Spleen (tissue), 11 donors: ENCODE measurements around the gene KRTAP5-1. TPM values are rescaled to one million over a fixed set of nuclear protein-coding genes. Genes with fewer than 3 reads are reported as not detected.
A peak's percentile ranks its signal among the peaks of the same experiment; 100 is the strongest.

Experiments
- DNase-seq: peaks from one replicate; pipeline ENCODE4 v3.0.0-alpha.2; 2020
- H3K27ac ChIP-seq, 8 donors: fragments of 200-600 bp; sonication (generic) in 7 of 8; 1 replicate in 4 of 8; 2 replicates in 4 of 8; pipeline versions ENCODE4 v1.5.0 to v1.8.0; 2016 to 2021; ENCODE audit warnings: inconsistent platforms in 4 of 8, mild to moderate bottlenecking in 4 of 8, moderate library complexity in 1 of 8
- H3K27me3 ChIP-seq, 7 donors: fragments of 200-600 bp; sonication (generic) in 6 of 7; replicated peaks in 1 of 7; 1 replicate in 4 of 7; 2 replicates in 3 of 7; pipeline versions ENCODE4 v1.5.0 to v1.8.0; 2016 to 2021; ENCODE audit warnings: inconsistent platforms in 3 of 7, mild to moderate bottlenecking in 1 of 7
- H3K36me3 ChIP-seq, 6 donors: fragments of 200-600 bp; sonication (generic) in 5 of 6; 1 replicate in 4 of 6; 2 replicates in 2 of 6; pipeline versions ENCODE4 v1.5.0 to v1.8.0; 2016 to 2021; ENCODE audit warnings: inconsistent platforms in 2 of 6
- H3K4me1 ChIP-seq, 6 donors: fragments of 200-600 bp; sonication (generic) in 5 of 6; 1 replicate in 3 of 6; 2 replicates in 3 of 6; pipeline versions ENCODE4 v1.5.0 to v1.8.0; 2016 to 2021; ENCODE audit warnings: inconsistent platforms in 3 of 6
- H3K4me3 ChIP-seq, 8 donors: fragments of 200-600 bp; sonication (generic) in 7 of 8; 1 replicate in 4 of 8; 2 replicates in 4 of 8; pipeline versions ENCODE4 v1.5.0 to v1.8.0; 2016 to 2021; ENCODE audit warnings: inconsistent platforms in 4 of 8, mild to moderate bottlenecking in 4 of 8, moderate library complexity in 2 of 8
- H3K9me3 ChIP-seq, 8 donors: fragments of 200-600 bp; sonication (generic) in 7 of 8; 1 replicate in 4 of 8; 2 replicates in 4 of 8; pipeline versions ENCODE4 v1.5.0 to v1.8.0; 2016 to 2021; ENCODE audit warnings: inconsistent platforms in 4 of 8
- POLR2A ChIP-seq, 3 donors: fragments of 450-650 bp; IDR thresholded peaks; one replicate each; pipeline ENCODE4 v1.5.1; 2017; ENCODE audit warnings: antibody characterized with exemption in 3 of 3, mild to moderate bottlenecking in 1 of 3
- POLR2AphosphoS5 ChIP-seq, 3 donors: sonication (generic); formaldehyde crosslinking; IDR thresholded peaks; one replicate each; pipeline ENCODE4 v1.5.1; 2017; ENCODE audit warnings: antibody characterized with exemption in 3 of 3
- WGBS, 5 donors: extraction: QIAGEN DNeasy Blood & Tissue Kit in 3 of 5; methylation state at CpG; one replicate each; pipeline versions ENCODE4 v1.1.5 to v1.1.7; 2013 to 2018; 5-methylcytosine and 5-hydroxymethylcytosine counted together
- intact Hi-C: fragments of 100-400 bp; cut with DNase I; formaldehyde crosslinking; loops from one replicate; pipeline ENCODE4 v1.15.0; 2023; ENCODE audit warnings: low total_unique reads
- polyA plus RNA-seq, 3 donors: library from polyadenylated mRNA; stranded (reverse); fragments of 200-250 nt; gene quantifications; one replicate each; pipeline ENCODE4 v1.2.1, GENCODE V29; 2013
- total RNA-seq, 7 donors: library from RNA; depleted of rRNA in 3 of 7; stranded (reverse); fragments of >200 nt in 3 of 7; fragmentation: NEBNext Ultra II Directional in 4 of 7; extraction: Animal tissue kit (Norgen Biotek cat#: 25700) in 4 of 7; gene quantifications; one replicate each; pipeline versions ENCODE4 v1.1.0 to v1.2.1, GENCODE V29; 2016 to 2021
- TF ChIP-seq, protein P1 (sequence below), 11 experiments: fragments of 200-600 bp in 7 of 11; fragments of 450-650 bp in 4 of 11; sonication (generic) in 4 of 11; IDR thresholded peaks in 8 of 11; conservative IDR thresholded peaks in 3 of 11; 1 replicate in 7 of 11; 2 replicates in 4 of 11; pipeline versions ENCODE4 v1.4.0 to v1.8.0; 2016 to 2021; ENCODE audit warnings: antibody characterized with exemption in 11 of 11, inconsistent platforms in 4 of 11, mild to moderate bottlenecking in 1 of 11
- donor health status: healthy with polysubstance abuse.
- donor health status: DM: no; HTN: no; CAD: no; lungs with moderate emphysema.
- donor health status: DM: no; HTN: no; CAD: no.
- donor health status: Bipolar disorder and iron deficiency.
- donor health status: healthy.
- donor health status: DM: no; HTN: no; CAD: no.
- donor health status: DM: yes; HTN: yes; CAD: no.

The KRTAP5-1 gene
- total and polyA plus RNA-seq, 10 donors = not detected

DNA sequence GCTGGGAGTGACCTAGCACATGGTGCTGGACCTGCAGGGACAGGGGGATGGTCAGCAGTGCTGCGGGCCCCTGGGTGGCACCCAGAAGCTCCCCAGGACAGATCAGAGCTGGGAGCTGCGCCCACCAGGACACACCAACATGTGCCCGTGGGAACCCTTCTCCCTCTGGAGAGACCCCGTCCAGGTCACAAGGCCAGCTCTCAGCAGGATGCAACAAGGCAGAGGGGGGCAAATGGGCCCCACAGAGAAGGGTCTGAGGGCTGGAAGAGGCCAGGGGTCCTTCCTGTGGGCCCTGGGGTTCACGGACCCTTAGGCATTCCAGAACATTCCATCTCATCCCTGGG is 19.2 kb downstream of the KRTAP5-1 start:
- DNase-seq = peak; percentile 74
- Histone ChIP-seq H3K36me3 (peaks cover 0 to 31% (median 0%) of the 10 kb centered on the region in 6 donors), H3K4me3 (no peak overlapping the region), H3K4me1 (peaks cover 4 to 67% (median 24%) of the 10 kb centered on the region in 6 donors), H3K27me3 (peaks cover 0 to 63% (median 6%) of the 10 kb centered on the region in 7 donors), H3K9me3 (no peaks in the 10 kb centered on the region), H3K27ac (no peak overlapping the region)
- intact Hi-C loops = no loop called here
- TF ChIP-seq, protein P1, sequence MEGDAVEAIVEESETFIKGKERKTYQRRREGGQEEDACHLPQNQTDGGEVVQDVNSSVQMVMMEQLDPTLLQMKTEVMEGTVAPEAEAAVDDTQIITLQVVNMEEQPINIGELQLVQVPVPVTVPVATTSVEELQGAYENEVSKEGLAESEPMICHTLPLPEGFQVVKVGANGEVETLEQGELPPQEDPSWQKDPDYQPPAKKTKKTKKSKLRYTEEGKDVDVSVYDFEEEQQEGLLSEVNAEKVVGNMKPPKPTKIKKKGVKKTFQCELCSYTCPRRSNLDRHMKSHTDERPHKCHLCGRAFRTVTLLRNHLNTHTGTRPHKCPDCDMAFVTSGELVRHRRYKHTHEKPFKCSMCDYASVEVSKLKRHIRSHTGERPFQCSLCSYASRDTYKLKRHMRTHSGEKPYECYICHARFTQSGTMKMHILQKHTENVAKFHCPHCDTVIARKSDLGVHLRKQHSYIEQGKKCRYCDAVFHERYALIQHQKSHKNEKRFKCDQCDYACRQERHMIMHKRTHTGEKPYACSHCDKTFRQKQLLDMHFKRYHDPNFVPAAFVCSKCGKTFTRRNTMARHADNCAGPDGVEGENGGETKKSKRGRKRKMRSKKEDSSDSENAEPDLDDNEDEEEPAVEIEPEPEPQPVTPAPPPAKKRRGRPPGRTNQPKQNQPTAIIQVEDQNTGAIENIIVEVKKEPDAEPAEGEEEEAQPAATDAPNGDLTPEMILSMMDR (IDR thresholded peaks at IDR 0.05 in 8 of 11, conservative IDR thresholded peaks at IDR 0.05 in 3 of 11) = no peak
- TF ChIP-seq POLR2AphosphoS5 (IDR thresholded peaks at IDR 0.05) (no peak), POLR2A (IDR thresholded peaks at IDR 0.05) (no peak)
- 73 to 100% (median 85%) methylated on average over 1 to 5 of the region's 5 CpGs for WGBS, 5 donors

DNA sequence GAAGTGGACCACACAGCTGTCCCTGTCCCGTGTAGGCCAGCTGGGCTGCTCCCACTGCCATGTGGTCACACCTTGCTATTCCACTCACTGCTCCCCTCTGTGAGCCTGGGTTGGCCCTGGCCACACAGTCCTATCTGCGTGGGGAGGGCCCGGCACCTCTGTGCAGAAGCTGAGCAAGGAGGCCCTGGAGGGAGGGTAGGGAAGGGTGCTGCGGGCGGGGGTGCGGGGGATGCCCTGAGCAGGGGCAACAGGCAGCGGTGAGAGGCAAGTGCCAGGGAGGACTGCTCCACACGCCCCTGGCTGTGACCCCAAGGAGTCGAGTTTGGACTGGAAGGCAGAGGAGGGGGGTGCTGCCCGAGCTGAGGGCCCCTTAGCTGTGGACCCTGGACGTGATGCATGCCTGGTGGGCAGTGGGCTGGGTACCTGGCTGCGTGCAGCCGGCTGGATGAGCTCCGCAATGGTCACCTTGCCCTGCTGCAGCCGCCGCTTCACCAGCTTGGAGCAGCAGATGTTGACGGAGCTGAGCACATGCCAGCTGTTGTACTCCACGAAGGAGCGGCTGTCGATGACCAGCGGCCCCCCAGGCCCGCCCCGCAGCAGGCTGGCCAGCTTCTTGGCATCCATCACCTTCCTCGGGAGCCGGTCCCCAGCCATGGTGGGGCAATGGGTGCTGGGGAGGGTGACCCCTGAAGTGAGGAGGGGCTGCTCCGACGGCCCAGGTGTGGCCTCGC is 19.7 kb downstream of the KRTAP5-1 start:
- intact Hi-C loops = no loop called here

DNA sequence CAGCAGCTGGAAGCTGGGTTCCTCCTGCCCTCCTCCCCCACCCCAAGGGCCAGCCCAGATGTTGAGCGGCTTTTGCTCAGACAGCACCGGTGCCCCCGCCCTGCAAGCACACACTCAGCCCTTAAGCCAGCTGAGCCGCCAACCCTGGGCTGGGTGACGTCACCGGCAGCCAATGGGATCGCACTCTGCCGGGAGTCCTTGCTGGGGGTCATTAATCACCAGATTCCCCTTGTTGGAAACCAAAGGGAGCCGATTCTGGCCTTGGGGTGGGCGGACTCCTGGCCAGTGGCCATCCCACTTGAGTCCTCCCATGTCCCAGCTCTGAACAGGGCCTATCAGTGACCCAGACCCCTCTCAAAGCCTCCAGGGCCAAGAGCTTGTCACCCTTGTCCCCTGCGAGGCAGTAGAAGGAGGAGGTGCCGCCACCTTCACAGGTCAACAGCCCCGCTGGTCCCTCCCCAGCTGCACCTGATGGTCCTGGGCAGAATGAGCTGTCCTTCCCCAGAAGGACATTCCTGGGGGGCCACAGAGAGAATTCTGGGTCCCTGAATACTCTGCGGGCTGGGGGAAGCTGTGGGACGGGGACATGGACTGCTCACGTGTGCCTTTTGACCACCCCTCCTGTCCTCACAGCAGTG is 20.4 kb downstream of the KRTAP5-1 start:
- H3K27ac ChIP-seq = peak overlapping the region in 5 of 8 donors; percentile 22 to 64 (median 38)
- intact Hi-C loops = no loop called here

More for the DNA sequence above, 19.7 kb downstream of the KRTAP5-1 start:
- peak overlapping the region in 5 of 8 donors; percentile 22 to 64 (median 38) for H3K27ac ChIP-seq
- peaks cover 0 to 59% (median under 1%) of the 10 kb centered on the region in 7 donors for H3K27me3 ChIP-seq
- H3K9me3 ChIP-seq = no peaks in the 10 kb centered on the region
- H3K4me3 ChIP-seq = no peak overlapping the region
- H3K4me1 ChIP-seq = peaks cover 1 to 64% (median 19%) of the 10 kb centered on the region in 6 donors
- peaks cover 0 to 36% (median 0%) of the 10 kb centered on the region in 6 donors for H3K36me3 ChIP-seq
- TF ChIP-seq, protein P1 (IDR thresholded peaks at IDR 0.05 in 8 of 11, conservative IDR thresholded peaks at IDR 0.05 in 3 of 11) = no peak
- TF ChIP-seq POLR2A (IDR thresholded peaks at IDR 0.05) = no peak
- no peak for TF ChIP-seq POLR2AphosphoS5 (IDR thresholded peaks at IDR 0.05)
- 78 to 90% (median 83%) methylated on average over 21 to 28 of the region's 28 CpGs for whole genome bisulfite sequencing, 5 donors
- DNase-seq = peak; percentile 74

DNA sequence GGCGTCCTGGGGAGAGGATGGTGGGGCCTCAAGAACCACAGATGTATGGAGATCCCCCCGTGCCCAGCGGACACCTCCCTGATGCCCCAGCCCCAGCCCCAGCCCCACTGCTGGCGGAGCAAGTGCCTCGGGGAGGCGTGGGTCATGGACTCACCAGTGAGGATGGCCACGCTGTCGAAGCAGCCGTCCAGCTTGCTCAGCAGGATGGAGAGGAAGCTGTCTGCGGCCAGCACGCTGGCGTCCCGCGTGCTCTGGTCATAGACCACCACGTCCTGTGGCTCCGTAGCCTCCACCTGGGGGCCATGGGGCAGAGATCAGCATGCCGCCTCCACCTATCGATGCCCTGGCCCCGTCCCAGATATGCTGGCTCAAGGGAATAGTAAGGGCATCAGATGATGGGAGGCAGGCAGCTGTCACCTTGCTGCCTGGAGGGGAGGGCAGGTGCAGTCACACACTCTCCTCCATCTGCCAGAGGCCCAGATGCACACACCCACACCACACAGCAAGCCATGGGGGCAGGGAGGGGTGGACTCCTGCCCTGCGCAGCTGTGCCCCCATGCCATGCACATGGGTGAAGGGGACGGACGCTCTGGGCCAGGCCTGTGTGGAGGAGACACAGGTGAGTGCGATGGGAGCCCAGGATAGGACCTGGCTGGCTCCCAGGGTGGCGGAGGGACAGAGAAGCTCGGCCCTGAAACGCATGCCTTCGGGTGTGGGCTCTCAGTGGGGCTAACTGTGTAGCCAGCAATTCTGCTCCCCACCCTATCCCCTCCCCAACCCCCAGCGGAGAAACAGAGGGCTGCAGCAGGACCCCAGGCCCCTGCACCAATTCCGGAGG is 21.2 kb downstream of the KRTAP5-1 start:
- no peak overlapping the region for H3K4me3 ChIP-seq
- WGBS, 5 donors = 56 to 77% (median 76%) methylated on average over 5 to 29 of the region's 29 CpGs
- no peak for DNase-seq
- peak overlapping the region in 3 of 8 donors; percentile 9 to 38 (median 18) for H3K27ac ChIP-seq
- TF ChIP-seq, protein P1 (IDR thresholded peaks at IDR 0.05 in 8 of 11, conservative IDR thresholded peaks at IDR 0.05 in 3 of 11) = no peak
- TF ChIP-seq POLR2AphosphoS5 (IDR thresholded peaks at IDR 0.05) = no peak
- no peak for TF ChIP-seq POLR2A (IDR thresholded peaks at IDR 0.05)
- intact Hi-C loops = no loop called here
- H3K36me3 ChIP-seq = peaks cover 0 to 40% (median 0%) of the 10 kb centered on the region in 6 donors
- peaks cover 0 to 59% (median 0%) of the 10 kb centered on the region in 7 donors for H3K27me3 ChIP-seq
- peaks cover 4 to 68% (median 26%) of the 10 kb centered on the region in 6 donors for H3K4me1 ChIP-seq
- no peaks in the 10 kb centered on the region for H3K9me3 ChIP-seq

More for the DNA sequence above, 20.4 kb downstream of the KRTAP5-1 start:
- H3K9me3 ChIP-seq = no peaks in the 10 kb centered on the region
- H3K4me3 ChIP-seq = no peak overlapping the region
- TF ChIP-seq POLR2AphosphoS5 (IDR thresholded peaks at IDR 0.05) (peak; percentile 35 to 72 (median 70)), POLR2A (IDR thresholded peaks at IDR 0.05) (no peak)
- DNase-seq = peak; percentile 88
- H3K27me3 ChIP-seq = peaks cover 0 to 59% (median 0%) of the 10 kb centered on the region in 7 donors
- H3K36me3 ChIP-seq = peaks cover 0 to 40% (median 0%) of the 10 kb centered on the region in 6 donors
- WGBS, 5 donors = 21 to 64% (median 27%) methylated on average over 7 to 16 of the region's 16 CpGs
- H3K4me1 ChIP-seq = peaks cover 0 to 64% (median 19%) of the 10 kb centered on the region in 6 donors
